ENCODE measurements around the gene ACVR1. TPM values are rescaled to one million over a fixed set of nuclear protein-coding genes. Genes with fewer than 3 reads are reported as not detected.

The ACVR1 gene
- total and polyA plus RNA-seq, 9 of the 15 experiments (the other 6 are each of a cell fraction or from before 2014, with no cell fraction given) = 3.8 to 14.3 (median 6.9) TPM

DNA sequence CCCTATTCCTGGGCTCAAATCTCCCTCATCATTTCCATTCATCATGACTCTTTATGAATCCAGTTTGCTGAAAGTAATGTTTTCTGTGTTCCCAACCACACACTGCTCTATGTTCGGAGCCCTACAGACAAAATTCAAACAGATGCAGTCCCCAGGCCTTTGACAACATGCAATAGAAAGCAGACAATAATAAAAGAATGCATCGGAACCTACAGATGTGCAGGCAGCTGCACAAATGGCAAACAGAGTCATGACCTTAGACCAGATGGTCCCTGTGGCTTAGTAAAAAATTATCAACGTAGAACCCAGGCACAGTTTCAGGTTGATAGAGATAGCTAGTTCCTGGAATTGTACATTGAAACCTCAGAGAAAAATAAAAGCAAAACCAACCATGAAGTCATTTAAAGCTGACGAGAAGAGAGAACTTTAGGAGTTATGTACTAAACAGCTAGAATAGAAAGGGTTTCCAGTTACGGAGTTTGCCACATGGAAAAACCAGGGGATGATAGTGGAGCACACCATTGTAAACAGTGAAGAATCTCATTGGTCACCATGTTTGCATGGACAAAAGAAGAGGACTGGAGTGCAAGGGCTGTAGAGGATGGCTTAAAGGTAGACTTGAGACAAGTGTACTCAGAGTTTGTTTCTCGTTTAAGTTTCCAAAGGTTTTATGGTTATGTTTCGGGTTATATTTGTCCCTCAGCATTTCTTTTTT, 23.2 kb upstream of the ACVR1 start (continued):
- TF ChIP-seq, protein P1, sequence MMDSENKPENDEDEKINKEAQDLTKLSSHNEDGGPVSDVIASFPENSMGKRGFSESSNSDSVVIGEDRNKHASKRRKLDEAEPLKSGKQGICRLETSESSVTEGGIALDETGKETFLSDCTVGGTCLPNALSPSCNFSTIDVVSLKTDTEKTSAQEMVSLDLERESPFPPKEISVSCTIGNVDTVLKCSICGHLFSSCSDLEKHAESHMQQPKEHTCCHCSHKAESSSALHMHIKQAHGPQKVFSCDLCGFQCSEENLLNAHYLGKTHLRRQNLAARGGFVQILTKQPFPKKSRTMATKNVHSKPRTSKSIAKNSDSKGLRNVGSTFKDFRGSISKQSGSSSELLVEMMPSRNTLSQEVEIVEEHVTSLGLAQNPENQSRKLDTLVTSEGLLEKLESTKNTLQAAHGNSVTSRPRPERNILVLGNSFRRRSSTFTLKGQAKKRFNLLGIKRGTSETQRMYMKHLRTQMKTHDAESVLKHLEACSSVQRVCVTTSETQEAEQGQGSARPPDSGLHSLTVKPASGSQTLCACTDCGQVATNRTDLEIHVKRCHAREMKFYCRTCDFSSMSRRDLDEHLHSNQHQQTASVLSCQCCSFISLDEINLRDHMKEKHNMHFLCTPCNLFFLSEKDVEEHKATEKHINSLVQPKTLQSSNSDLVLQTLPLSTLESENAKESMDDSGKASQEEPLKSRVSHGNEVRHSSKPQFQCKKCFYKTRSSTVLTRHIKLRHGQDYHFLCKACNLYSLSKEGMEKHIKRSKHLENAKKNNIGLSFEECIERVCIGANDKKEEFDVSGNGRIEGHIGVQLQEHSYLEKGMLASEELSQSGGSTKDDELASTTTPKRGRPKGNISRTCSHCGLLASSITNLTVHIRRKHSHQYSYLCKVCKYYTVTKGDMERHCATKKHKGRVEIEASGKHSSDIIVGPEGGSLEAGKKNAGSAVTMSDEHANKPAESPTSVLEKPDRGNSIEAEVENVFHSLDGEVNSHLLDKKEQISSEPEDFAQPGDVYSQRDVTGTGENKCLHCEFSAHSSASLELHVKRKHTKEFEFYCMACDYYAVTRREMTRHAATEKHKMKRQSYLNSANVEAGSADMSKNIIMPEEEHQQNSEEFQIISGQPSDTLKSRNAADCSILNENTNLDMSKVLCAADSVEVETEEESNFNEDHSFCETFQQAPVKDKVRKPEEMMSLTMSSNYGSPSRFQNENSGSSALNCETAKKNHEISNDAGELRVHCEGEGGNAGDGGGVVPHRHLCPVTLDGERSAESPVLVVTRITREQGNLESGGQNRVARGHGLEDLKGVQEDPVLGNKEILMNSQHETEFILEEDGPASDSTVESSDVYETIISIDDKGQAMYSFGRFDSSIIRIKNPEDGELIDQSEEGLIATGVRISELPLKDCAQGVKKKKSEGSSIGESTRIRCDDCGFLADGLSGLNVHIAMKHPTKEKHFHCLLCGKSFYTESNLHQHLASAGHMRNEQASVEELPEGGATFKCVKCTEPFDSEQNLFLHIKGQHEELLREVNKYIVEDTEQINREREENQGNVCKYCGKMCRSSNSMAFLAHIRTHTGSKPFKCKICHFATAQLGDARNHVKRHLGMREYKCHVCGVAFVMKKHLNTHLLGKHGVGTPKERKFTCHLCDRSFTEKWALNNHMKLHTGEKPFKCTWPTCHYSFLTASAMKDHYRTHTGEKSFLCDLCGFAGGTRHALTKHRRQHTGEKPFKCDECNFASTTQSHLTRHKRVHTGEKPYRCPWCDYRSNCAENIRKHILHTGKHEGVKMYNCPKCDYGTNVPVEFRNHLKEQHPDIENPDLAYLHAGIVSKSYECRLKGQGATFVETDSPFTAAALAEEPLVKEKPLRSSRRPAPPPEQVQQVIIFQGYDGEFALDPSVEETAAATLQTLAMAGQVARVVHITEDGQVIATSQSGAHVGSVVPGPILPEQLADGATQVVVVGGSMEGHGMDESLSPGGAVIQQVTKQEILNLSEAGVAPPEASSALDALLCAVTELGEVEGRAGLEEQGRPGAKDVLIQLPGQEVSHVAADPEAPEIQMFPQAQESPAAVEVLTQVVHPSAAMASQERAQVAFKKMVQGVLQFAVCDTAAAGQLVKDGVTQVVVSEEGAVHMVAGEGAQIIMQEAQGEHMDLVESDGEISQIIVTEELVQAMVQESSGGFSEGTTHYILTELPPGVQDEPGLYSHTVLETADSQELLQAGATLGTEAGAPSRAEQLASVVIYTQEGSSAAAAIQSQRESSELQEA (IDR thresholded peaks at IDR 0.05; ENCODE audit: low read depth) = no peak
- no peak for TF ChIP-seq ZNF764 (CRISPR knock-in tag; IDR thresholded peaks at IDR 0.05; ENCODE audit: low read depth)
- TF ChIP-seq RBM34 (IDR thresholded peaks at IDR 0.05; ENCODE audit: borderline replicate concordance, insufficient read depth, low read length) = no peak
- TF ChIP-seq TCF3 (CRISPR knock-in tag; IDR thresholded peaks at IDR 0.05) = peak; percentile 96
- TF ChIP-seq ZNF3 (CRISPR knock-in tag; IDR thresholded peaks at IDR 0.05) = no peak
- TF ChIP-seq CEBPB (tag; IDR thresholded peaks at IDR 0.05) = no peak
- no peak for TF ChIP-seq GTF2A2 (tag; IDR thresholded peaks at IDR 0.05)
- TF ChIP-seq GATAD2A (IDR thresholded peaks at IDR 0.05) = peak; percentile 26; the same call in 1 of the 2 replicates
- no peak for TF ChIP-seq LARP7 (IDR thresholded peaks at IDR 0.05)
- TF ChIP-seq TEAD4 (IDR thresholded peaks at IDR 0.05; ENCODE audit: low read length) = peak; percentile 97
- no peak for TF ChIP-seq TEAD4 (CRISPR knock-in tag; IDR thresholded peaks at IDR 0.05; ENCODE audit: borderline replicate concordance)
- TF ChIP-seq CCAR2 (IDR thresholded peaks at IDR 0.05; ENCODE audit: low read depth, low read length) = no peak
- TF ChIP-seq HDAC6 (IDR thresholded peaks at IDR 0.05; ENCODE audit: low read depth, low read length) = no peak
- TF ChIP-seq ZSCAN32 (CRISPR knock-in tag; IDR thresholded peaks at IDR 0.05) = no peak
- TF ChIP-seq PTBP1 (IDR thresholded peaks at IDR 0.05; ENCODE audit: low read depth, low read length) = no peak
- TF ChIP-seq ATF1 (CRISPR knock-in tag; IDR thresholded peaks at IDR 0.05) = no peak
- no peak for TF ChIP-seq ATF1 (tag; IDR thresholded peaks at IDR 0.05)
- TF ChIP-seq YBX1 (IDR thresholded peaks at IDR 0.05) = no peak
- no peak for TF ChIP-seq POLR2AphosphoS2 (IDR thresholded peaks at IDR 0.05; ENCODE audit: low read length)
- TF ChIP-seq MCM3 (IDR thresholded peaks at IDR 0.05) = no peak

Measured in K562 (cell line).